SU-DHL-6 (cell line): ENCODE data around the gene BHLHE41.

Source experiments
- CTCF ChIP-seq: fragments of 200-600 bp; sonication (generic); IDR thresholded peaks from one replicate; pipeline ENCODE4 v1.5.1; 2017; ENCODE audit warnings: antibody characterized with exemption, mild to moderate bottlenecking, low read length, moderate library complexity; ENCODE audit not compliant: insufficient read depth, poor library complexity, severe bottlenecking
- EZH2phosphoT487 ChIP-seq: fragments of 200-600 bp; sonication (generic), shearing (Covaris generic); conservative IDR thresholded peaks from 2 replicates; pipeline ENCODE4 v1.6.1; 2018; ENCODE audit warnings: mild to moderate bottlenecking, antibody characterized with exemption, low read length, moderate library complexity, mixed read lengths

GRCh38 chr12:26086936-26087335 lies 37.9 kb downstream of the BHLHE41 start:
- no peak for TF ChIP-seq CTCF
- no peak for TF ChIP-seq EZH2phosphoT487
